HG02678 (cell line): ENCODE measurements around the gene ALDOB.
A peak's percentile ranks its signal among the peaks of the same experiment; 100 is the strongest.

Source experiments
- ATAC-seq: cut with Tn5 transposase; IDR thresholded peaks from one replicate; pipeline ENCODE4 v1.9.1; 2021; ENCODE audit warnings: mild to moderate bottlenecking, moderate library complexity; ENCODE audit not compliant: unreplicated experiment

The ALDOB gene

GRCh38 chr9:101435601-101436079, at the start of gene ALDOB:
Gene ALDOB, minus strand, starts transcription at chr9:101435774. Its CDS starts 4,887 bp downstream, at chr9:101430887.
- ATAC-seq = no peak

- ATAC-seq = no peak
Measured at GRCh38 chr9:101484046-101484445, 48.5 kb upstream of the ALDOB start.

GRCh38 chr9:101481261-101481660, 45.7 kb upstream of the ALDOB start:
- no peak for ATAC-seq

- ATAC-seq = no peak
Measured at GRCh38 chr9:101480386-101480785, 44.8 kb upstream of the ALDOB start.

GRCh38 chr9:101479338-101480030, 43.9 kb upstream of the ALDOB start:
- no peak for ATAC-seq

- no peak for ATAC-seq
Measured at GRCh38 chr9:101478906-101479305, 43.3 kb upstream of the ALDOB start.

- ATAC-seq = no peak
Measured at GRCh38 chr9:101478444-101478843, 42.9 kb upstream of the ALDOB start.

- no peak for ATAC-seq
Measured at GRCh38 chr9:101477736-101478135, 42.2 kb upstream of the ALDOB start.

- ATAC-seq = no peak
Measured at GRCh38 chr9:101477214-101477613, 41.6 kb upstream of the ALDOB start.

- ATAC-seq = no peak
Measured at GRCh38 chr9:101476576-101477208, 41.1 kb upstream of the ALDOB start.

GRCh38 chr9:101472891-101473290, 37.3 kb upstream of the ALDOB start:
- ATAC-seq = no peak

GRCh38 chr9:101470929-101471328, 35.4 kb upstream of the ALDOB start:
- ATAC-seq = no peak

GRCh38 chr9:101470021-101470420, 34.4 kb upstream of the ALDOB start:
- ATAC-seq = no peak

GRCh38 chr9:101469026-101469425, 33.5 kb upstream of the ALDOB start:
- ATAC-seq = no peak

GRCh38 chr9:101468116-101468515, 32.5 kb upstream of the ALDOB start:
- ATAC-seq = no peak

GRCh38 chr9:101467690-101468089, 32.1 kb upstream of the ALDOB start:
- no peak for ATAC-seq

GRCh38 chr9:101466863-101467262, 31.3 kb upstream of the ALDOB start:
- ATAC-seq = no peak

- no peak for ATAC-seq
Measured at GRCh38 chr9:101465326-101465915, 29.8 kb upstream of the ALDOB start.

- ATAC-seq = no peak
Measured at GRCh38 chr9:101463397-101463796, 27.8 kb upstream of the ALDOB start.

- no peak for ATAC-seq
Measured at GRCh38 chr9:101462558-101462957, 27.0 kb upstream of the ALDOB start.

- no peak for ATAC-seq
Measured at GRCh38 chr9:101460965-101461364, 25.4 kb upstream of the ALDOB start.

- peak; percentile 94 for ATAC-seq
Measured at GRCh38 chr9:101458963-101459631, 23.5 kb upstream of the ALDOB start.
